Measurements from ENCODE around the gene HSD3B7. TPM values are rescaled to one million over a fixed set of nuclear protein-coding genes. Genes with fewer than 3 reads are reported as not detected.
A peak's percentile ranks its signal among the peaks of the same experiment; 100 is the strongest.

HSD3B7 gene
- total RNA-seq, 6 donors from 2014 or later = 10.5 to 38.8 (median 21.3) TPM

GRCh38 chr16:30944352-30944751 is 40.7 kb upstream of the HSD3B7 start:
- TF ChIP-seq EP300 (IDR thresholded peaks at IDR 0.05) = no peak
- TF ChIP-seq POLR2AphosphoS5 (IDR thresholded peaks at IDR 0.05) = no peak
- TF ChIP-seq POLR2A (IDR thresholded peaks at IDR 0.05) = no peak
- no peak for TF ChIP-seq CTCF (IDR thresholded peaks at IDR 0.05)
- Histone ChIP-seq H3K4me3 (no peak overlapping the region), H3K9me3 (no peaks in the 10 kb centered on the region), H3K27me3 (no peaks in the 10 kb centered on the region), H3K27ac (no peak overlapping the region), H3K36me3 (peaks cover 0 to 26% (median 2%) of the 10 kb centered on the region in 4 donors), H3K4me1 (peaks cover 12 to 23% (median 13%) of the 10 kb centered on the region in 4 donors)
- no peak for ATAC-seq (ENCODE audit: low FRiP score in 2 of 2)
- no peak for DNase-seq

DNA sequence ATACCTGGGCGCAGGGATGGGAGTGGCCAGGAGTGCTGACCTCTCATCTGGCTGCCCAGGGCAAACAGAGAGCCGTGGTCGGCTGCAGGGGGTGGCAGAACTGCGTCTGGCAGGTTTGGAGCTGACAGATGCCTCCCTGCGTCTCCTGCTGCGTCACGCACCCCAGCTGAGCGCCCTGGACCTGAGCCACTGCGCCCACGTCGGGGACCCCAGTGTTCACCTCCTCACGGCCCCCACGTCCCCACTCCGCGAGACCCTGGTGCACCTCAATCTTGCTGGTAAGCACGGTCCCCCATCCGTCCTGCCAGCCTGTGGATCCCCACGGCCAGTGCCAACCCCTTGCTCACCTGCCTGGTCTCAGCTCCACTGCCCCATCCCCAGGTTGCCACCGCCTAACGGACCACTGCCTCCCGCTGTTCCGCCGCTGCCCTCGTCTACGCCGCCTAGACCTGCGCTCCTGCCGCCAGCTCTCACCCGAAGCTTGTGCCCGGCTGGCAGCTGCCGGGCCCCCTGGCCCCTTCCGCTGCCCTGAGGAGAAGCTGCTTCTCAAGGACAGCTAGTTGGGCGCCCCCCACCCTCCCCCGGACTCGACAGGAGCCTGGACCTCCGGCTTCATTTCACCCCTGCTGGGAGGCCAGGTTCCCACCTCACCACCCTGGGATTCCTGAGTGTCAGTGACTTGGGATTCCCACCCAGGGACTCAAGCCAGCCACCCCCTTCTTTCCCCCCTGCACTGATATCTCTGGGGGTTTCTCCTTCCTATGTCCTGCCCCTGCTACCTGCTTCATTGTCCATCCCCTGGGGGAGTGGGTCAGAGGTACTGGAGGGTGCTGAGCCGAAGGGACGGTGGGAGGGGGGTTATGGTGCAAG is 38.1 kb upstream of the HSD3B7 start:
- Histone ChIP-seq H3K27me3 (no peaks in the 10 kb centered on the region), H3K4me1 (peaks cover 27 to 43% (median 35%) of the 10 kb centered on the region in 4 donors)
- peak in 1 of 2 donors; percentile 83 for DNase-seq

DNA sequence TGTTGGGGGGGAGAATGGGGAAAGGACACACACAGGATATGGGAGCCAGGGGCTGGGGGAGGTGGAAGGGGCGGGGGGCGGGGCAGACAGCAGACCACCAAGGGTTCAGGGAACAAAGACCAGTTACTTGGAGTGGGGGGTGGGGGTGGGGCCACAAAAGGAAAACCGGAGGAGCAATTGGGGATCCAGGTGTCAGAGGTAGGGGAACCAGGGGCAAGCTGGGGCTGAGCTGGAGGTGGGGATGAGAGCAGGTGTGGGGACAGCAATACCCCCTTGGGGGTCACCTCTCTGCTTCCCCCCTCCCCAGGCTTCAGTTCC is 37.5 kb upstream of the HSD3B7 start:
- no peak overlapping the region for H3K4me3 ChIP-seq
- no peak for TF ChIP-seq POLR2A (IDR thresholded peaks at IDR 0.05)
- TF ChIP-seq POLR2AphosphoS5 (IDR thresholded peaks at IDR 0.05) = no peak
- TF ChIP-seq EP300 (IDR thresholded peaks at IDR 0.05) = no peak
- no peak for TF ChIP-seq CTCF (IDR thresholded peaks at IDR 0.05)
- WGBS, 2 donors = 74 to 77% methylated on average over 1 to 3 of the region's 3 CpGs
- H3K27ac ChIP-seq = peak overlapping the region; percentile 86 to 99 (median 97)
- no peaks in the 10 kb centered on the region for H3K9me3 ChIP-seq
- H3K4me1 ChIP-seq = peaks cover 22 to 37% (median 29%) of the 10 kb centered on the region in 4 donors
- DNase-seq (no peak), ATAC-seq (ENCODE audit: low FRiP score in 2 of 2) (no peak)
- H3K27me3 ChIP-seq = no peaks in the 10 kb centered on the region
- H3K36me3 ChIP-seq = peaks cover 0 to 23% (median 2%) of the 10 kb centered on the region in 4 donors

More for the DNA sequence above, 38.1 kb upstream of the HSD3B7 start:
- no peak for TF ChIP-seq EP300 (IDR thresholded peaks at IDR 0.05)
- TF ChIP-seq POLR2AphosphoS5 (IDR thresholded peaks at IDR 0.05) = no peak
- no peak for TF ChIP-seq CTCF (IDR thresholded peaks at IDR 0.05)
- no peak for TF ChIP-seq POLR2A (IDR thresholded peaks at IDR 0.05)
- Histone ChIP-seq H3K27ac (no peak overlapping the region), H3K9me3 (no peaks in the 10 kb centered on the region), H3K36me3 (peaks cover 0 to 26% (median 2%) of the 10 kb centered on the region in 4 donors), H3K4me3 (no peak overlapping the region)
- ATAC-seq (ENCODE audit: low FRiP score in 2 of 2) = no peak
- 92 to 95% methylated on average over 26 to 33 of the region's 38 CpGs for WGBS, 2 donors

DNA sequence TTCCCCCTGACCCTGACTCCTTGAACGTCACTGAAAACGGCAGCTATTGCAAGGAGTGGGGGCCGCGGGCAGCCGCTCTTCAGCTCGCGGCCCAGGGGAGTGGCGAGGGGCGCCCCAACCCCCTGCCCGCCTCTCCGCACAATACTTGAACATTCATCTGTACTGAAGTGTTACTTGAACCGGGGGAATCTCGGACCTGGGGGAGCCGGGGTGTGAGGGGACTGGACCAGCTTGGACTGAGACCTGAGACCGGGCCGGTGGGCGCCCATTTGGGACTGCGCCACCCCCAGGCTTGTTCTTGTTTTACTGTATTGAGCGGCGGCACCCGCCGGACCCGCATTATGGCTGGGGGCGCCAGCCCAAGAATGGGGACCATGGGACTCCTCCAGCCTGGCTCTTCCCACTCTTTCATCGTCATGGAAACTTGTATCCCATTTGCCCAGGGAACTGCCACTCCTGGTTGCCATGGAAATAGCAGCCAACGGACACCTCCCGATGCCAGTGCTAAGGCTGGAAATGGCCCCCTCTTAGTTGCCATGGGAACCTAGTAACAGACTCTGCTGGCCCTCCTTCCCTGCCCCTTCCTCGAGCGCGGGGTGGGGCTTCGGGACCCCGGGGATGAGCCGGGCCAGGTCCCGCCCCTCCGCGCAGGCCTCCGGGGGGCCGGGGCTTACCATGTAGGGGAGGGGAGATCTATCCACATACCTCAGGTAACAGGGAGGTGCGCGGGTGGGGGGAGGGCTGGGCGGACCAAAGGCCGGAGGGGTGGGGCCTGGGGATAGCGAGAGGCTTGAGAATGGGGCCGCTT is 36.9 kb upstream of the HSD3B7 start:
- DNase-seq (peak; percentile 92), ATAC-seq (ENCODE audit: low FRiP score in 2 of 2) (peak; percentile 76 to 83)
- H3K27ac ChIP-seq = peak overlapping the region; percentile 86 to 99 (median 97)
- H3K4me1 ChIP-seq = peaks cover 22 to 37% (median 29%) of the 10 kb centered on the region in 4 donors
- WGBS, 2 donors = 0 to 50% methylated on average over 3 to 31 of the region's 44 CpGs
- H3K9me3 ChIP-seq = no peaks in the 10 kb centered on the region
- no peaks in the 10 kb centered on the region for H3K27me3 ChIP-seq
- peaks cover 0 to 18% (median 2%) of the 10 kb centered on the region in 4 donors for H3K36me3 ChIP-seq
- peak overlapping the region; percentile 89 to 99 (median 99) for H3K4me3 ChIP-seq
- TF ChIP-seq POLR2AphosphoS5 (IDR thresholded peaks at IDR 0.05) = no peak
- no peak for TF ChIP-seq POLR2A (IDR thresholded peaks at IDR 0.05)
- no peak for TF ChIP-seq CTCF (IDR thresholded peaks at IDR 0.05)
- TF ChIP-seq EP300 (IDR thresholded peaks at IDR 0.05) = no peak
